Neural crest cell (in vitro differentiated cells): ENCODE results near the gene STMN1. TPM values are rescaled to one million over a fixed set of nuclear protein-coding genes. Genes with fewer than 3 reads are reported as not detected.

Source experiments
- DNase-seq: peaks from one replicate; pipeline ENCODE4 v3.0.0; 2021; ENCODE audit warnings: low read depth, mixed read lengths, low spot score
- H3K27ac Mint-ChIP-seq: one replicate; pipeline ENCODE4 v1.8.0; 2021; ENCODE audit warnings: mild to moderate bottlenecking, mixed read lengths; ENCODE audit not compliant: unreplicated experiment
- H3K27me3 Mint-ChIP-seq: 2 replicates; pipeline ENCODE4 v1.8.0; 2021; ENCODE audit warnings: low read depth, mild to moderate bottlenecking, mixed read lengths
- H3K36me3 Mint-ChIP-seq: 2 replicates; pipeline ENCODE4 v1.8.0; 2021; ENCODE audit warnings: low read depth, mild to moderate bottlenecking, mixed read lengths
- H3K4me1 Mint-ChIP-seq: 2 replicates; pipeline ENCODE4 v1.8.0; 2021; ENCODE audit warnings: mixed read lengths
- H3K4me3 Mint-ChIP-seq: one replicate; pipeline ENCODE4 v1.8.0; 2021; ENCODE audit warnings: mild to moderate bottlenecking, mixed read lengths
- H3K9me3 Mint-ChIP-seq: 2 replicates; pipeline ENCODE4 v1.8.0; 2021; ENCODE audit warnings: mixed read lengths
- total RNA-seq: library from RNA; stranded (reverse); gene quantifications from 2 replicates; pipeline ENCODE4 v1.2.1, GENCODE V29; 2021
- TF ChIP-seq, protein P1 (sequence below): fragments of 200-600 bp; sonication (generic); conservative IDR thresholded peaks from 2 replicates; pipeline ENCODE4 v1.5.0; 2021; ENCODE audit warnings: antibody characterized with exemption, mild to moderate bottlenecking

STMN1 gene
- total RNA-seq, 1 donor from 2014 or later: 934 TPM

DNA sequence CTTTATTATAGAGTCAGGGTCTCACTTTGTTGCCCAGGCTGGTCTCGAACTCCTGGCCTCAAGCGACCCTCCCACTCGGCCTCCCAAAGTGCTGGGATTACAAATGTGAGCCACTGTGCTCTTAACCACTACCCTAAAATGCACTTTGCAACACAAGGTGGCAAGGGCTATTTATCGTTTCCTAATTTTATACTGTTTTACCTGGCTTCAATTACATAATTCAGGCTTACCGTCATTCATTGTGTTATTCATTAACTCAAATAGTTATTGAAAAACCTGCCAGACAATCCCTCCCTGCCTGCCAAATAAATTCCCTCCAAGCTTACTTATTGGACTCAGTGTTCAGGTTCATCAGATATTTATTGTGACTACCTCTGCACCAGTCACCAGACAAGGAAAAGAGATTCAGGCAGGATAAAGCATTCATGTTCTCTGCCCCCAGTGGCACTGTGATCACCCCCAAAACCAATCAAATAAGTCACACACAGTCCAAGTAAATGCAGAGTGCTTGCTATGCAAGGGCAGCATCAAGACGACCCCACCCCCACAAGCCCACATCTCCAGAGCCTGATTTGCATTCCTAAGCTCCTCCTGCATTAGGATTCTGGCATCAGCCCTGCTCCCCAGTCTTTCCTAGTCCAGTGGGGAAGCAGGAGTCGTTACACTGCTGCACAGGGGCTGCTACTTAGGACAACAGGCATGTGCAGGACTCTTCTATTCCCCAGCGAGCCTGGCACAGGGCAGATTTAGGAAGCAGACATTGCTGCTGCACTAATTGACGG is 38.8 kb downstream of the STMN1 start:
- TF ChIP-seq, protein P1, sequence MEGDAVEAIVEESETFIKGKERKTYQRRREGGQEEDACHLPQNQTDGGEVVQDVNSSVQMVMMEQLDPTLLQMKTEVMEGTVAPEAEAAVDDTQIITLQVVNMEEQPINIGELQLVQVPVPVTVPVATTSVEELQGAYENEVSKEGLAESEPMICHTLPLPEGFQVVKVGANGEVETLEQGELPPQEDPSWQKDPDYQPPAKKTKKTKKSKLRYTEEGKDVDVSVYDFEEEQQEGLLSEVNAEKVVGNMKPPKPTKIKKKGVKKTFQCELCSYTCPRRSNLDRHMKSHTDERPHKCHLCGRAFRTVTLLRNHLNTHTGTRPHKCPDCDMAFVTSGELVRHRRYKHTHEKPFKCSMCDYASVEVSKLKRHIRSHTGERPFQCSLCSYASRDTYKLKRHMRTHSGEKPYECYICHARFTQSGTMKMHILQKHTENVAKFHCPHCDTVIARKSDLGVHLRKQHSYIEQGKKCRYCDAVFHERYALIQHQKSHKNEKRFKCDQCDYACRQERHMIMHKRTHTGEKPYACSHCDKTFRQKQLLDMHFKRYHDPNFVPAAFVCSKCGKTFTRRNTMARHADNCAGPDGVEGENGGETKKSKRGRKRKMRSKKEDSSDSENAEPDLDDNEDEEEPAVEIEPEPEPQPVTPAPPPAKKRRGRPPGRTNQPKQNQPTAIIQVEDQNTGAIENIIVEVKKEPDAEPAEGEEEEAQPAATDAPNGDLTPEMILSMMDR: no peak
- peaks cover 10% of the 10 kb centered on the region for H3K36me3 Mint-ChIP-seq
- no peak overlapping the region for H3K4me3 Mint-ChIP-seq
- no peaks in the 10 kb centered on the region for H3K27me3 Mint-ChIP-seq
- no peaks in the 10 kb centered on the region for H3K9me3 Mint-ChIP-seq
- H3K4me1 Mint-ChIP-seq: peaks cover 14% of the 10 kb centered on the region
- no peak overlapping the region for H3K27ac Mint-ChIP-seq
- DNase-seq: no peak

GRCh38 chr1:25866288-25866687 is 39.9 kb downstream of the STMN1 start:
- Mint-ChIP-seq H3K36me3 (peaks cover 10% of the 10 kb centered on the region), H3K27ac (no peak overlapping the region)
- TF ChIP-seq, protein P1: no peak

DNA sequence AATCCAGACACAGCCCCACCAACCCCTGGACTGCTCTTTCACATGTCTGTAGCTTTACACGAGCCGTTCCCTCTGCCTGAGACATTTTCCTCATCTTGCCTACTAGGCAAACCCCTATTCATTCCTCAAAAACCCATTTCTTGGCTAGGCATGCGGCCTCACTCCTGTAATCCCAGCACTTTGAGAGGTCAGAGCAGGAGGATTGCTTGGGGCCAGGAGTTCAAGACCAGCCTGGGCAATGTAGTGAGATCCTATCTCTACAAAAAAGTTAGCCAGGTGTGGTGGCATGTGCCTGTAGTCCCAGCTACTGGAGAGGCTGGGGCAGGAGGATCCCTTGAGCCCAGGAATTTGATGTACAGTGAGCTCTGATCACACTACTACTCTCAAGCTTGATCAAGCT is 41.8 kb downstream of the STMN1 start:
- Mint-ChIP-seq H3K36me3 (peaks cover 10% of the 10 kb centered on the region), H3K27ac (no peak overlapping the region), H3K4me3 (peak overlapping the region; percentile 56), H3K4me1 (peaks cover 36% of the 10 kb centered on the region), H3K27me3 (no peaks in the 10 kb centered on the region), H3K9me3 (no peaks in the 10 kb centered on the region)
- no peak for DNase-seq
- TF ChIP-seq, protein P1: no peak

More at GRCh38 chr1:25866288-25866687, 39.9 kb downstream of the STMN1 start:
- H3K4me1 Mint-ChIP-seq: peaks cover 24% of the 10 kb centered on the region
- peak overlapping the region; percentile 45 for H3K4me3 Mint-ChIP-seq
- no peaks in the 10 kb centered on the region for H3K9me3 Mint-ChIP-seq
- no peaks in the 10 kb centered on the region for H3K27me3 Mint-ChIP-seq
- no peak for DNase-seq

GRCh38 chr1:25863486-25864262 is 42.5 kb downstream of the STMN1 start:
- DNase-seq: no peak
- Mint-ChIP-seq H3K4me1 (peaks cover 42% of the 10 kb centered on the region), H3K36me3 (peaks cover 10% of the 10 kb centered on the region), H3K27ac (no peak overlapping the region), H3K27me3 (no peaks in the 10 kb centered on the region), H3K4me3 (peak overlapping the region; percentile 56), H3K9me3 (no peaks in the 10 kb centered on the region)
- TF ChIP-seq, protein P1: no peak

DNA sequence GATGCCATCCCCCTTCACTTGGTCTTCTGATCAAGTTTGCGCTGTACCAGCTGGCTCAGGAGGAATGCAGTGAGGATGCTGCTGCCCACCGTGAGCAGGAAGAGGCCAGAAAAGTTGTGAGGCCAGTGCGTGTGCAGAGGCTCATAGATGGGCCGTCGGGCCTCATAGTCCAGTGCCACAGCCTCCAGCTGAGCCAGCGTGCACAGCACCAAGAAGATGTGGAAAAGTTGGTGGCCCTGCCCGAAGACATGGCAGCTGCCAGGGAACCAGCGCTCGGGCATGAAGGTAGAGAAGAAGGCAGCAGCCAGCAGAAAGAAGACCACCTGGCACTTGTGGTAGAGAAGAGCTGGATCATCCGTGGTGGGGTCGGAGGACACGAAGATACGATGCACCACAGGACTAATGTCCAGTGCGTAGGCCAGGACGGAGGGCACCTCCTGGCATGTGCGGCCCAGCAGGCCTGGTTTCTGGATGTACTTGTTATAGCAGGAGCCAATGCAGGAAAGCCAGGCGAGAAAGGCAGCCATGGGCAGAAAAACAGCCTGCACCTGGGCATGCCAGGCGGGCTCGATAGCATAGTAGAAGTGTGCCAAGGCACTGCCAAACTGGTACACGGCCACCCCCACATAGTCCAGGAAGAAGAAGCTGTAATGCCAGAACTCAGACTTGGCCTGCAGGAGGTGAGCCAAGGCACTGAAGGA is 43.3 kb downstream of the STMN1 start:
- no peak for DNase-seq
- H3K36me3 Mint-ChIP-seq: peaks cover 10% of the 10 kb centered on the region
- H3K9me3 Mint-ChIP-seq: no peaks in the 10 kb centered on the region
- H3K4me1 Mint-ChIP-seq: peaks cover 47% of the 10 kb centered on the region
- peak overlapping the region; percentile 75 for H3K27ac Mint-ChIP-seq
- TF ChIP-seq, protein P1: no peak
- no peak overlapping the region for H3K4me3 Mint-ChIP-seq
- no peaks in the 10 kb centered on the region for H3K27me3 Mint-ChIP-seq
